Mucosa of descending colon (tissue), 3 donors: ENCODE measurements around the gene MTFMT. TPM values are rescaled to one million over a fixed set of nuclear protein-coding genes. Genes with fewer than 3 reads are reported as not detected.

Source experiments
- ATAC-seq: fragments of 200-7000 bp; cut with Tn5 transposase; one replicate; pipeline ENCODE4 v1.9.1; 2020; ENCODE audit warnings: mild to moderate bottlenecking, moderate library complexity
- DNase-seq, 3 donors: peaks; one replicate each; pipeline ENCODE4 v3.0.0-alpha.2; 2020
- H3K36me3 ChIP-seq: fragments of 200-600 bp; one replicate; pipeline ENCODE4 v1.8.0; 2021; ENCODE audit warnings: low read depth, mild to moderate bottlenecking
- H3K4me1 ChIP-seq: fragments of 200-600 bp; one replicate; pipeline ENCODE4 v1.8.0; 2021; ENCODE audit warnings: low read depth, mild to moderate bottlenecking
- H3K4me3 ChIP-seq: fragments of 200-600 bp; one replicate; pipeline ENCODE4 v1.8.0; 2021; ENCODE audit warnings: mild to moderate bottlenecking
- H3K9me3 ChIP-seq: fragments of 200-600 bp; one replicate; pipeline ENCODE4 v1.8.0; 2021; ENCODE audit warnings: mild to moderate bottlenecking
- CTCF ChIP-seq: fragments of 200-600 bp; IDR thresholded peaks from one replicate; pipeline ENCODE4 v1.8.0; 2022; ENCODE audit warnings: antibody characterized with exemption, mild to moderate bottlenecking
- intact Hi-C, 2 donors: fragments of 100-400 bp; cut with DNase I in 1 of 2; cut with micrococcal nuclease in 1 of 2; formaldehyde crosslinking; loops; one replicate each; pipeline versions ENCODE4 v1.11.0 to v1.11.1; 2022; cut with DNase I, micrococcal nuclease
- total RNA-seq, 3 donors: library from RNA; stranded (reverse); fragmentation: NEBNext Ultra II Directional in 2 of 3; extraction: Animal tissue kit (Norgen Biotek cat#: 25700) in 2 of 3; gene quantifications; one replicate each; pipeline versions ENCODE4 v1.2.1 to v1.2.4, GENCODE V29; 2021 to 2023
- donor health status: DM: no; HTN: no; CAD: no; lungs with moderate emphysema.
- donor health status: DM: no; HTN: no; CAD: no.
- donor health status: DM: no; HTN: yes; CAD: no.

The MTFMT gene
- total RNA-seq, 3 donors from 2014 or later, result 17.5 to 24.0 (median 19.2) TPM

GRCh38 chr15:65058394-65059368 is 29.2 kb upstream of the MTFMT start:
- intact Hi-C loops, result no loop called here

GRCh38 chr15:65057549-65057940 is 28.1 kb upstream of the MTFMT start:
- no peak for TF ChIP-seq CTCF
- ATAC-seq (no peak), DNase-seq (no peak)
- no peak overlapping the region for H3K4me3 ChIP-seq
- peaks cover 18% of the 10 kb centered on the region for H3K4me1 ChIP-seq
- H3K9me3 ChIP-seq, result no peaks in the 10 kb centered on the region
- no peaks in the 10 kb centered on the region for H3K36me3 ChIP-seq
- intact Hi-C loops, result no loop called here

More at GRCh38 chr15:65058394-65059368, 29.2 kb upstream of the MTFMT start:
- H3K9me3 ChIP-seq, result no peaks in the 10 kb centered on the region
- no peak overlapping the region for H3K4me3 ChIP-seq
- DNase-seq (no peak), ATAC-seq (no peak)
- no peaks in the 10 kb centered on the region for H3K36me3 ChIP-seq
- no peak for TF ChIP-seq CTCF
- peaks cover 17% of the 10 kb centered on the region for H3K4me1 ChIP-seq

DNA sequence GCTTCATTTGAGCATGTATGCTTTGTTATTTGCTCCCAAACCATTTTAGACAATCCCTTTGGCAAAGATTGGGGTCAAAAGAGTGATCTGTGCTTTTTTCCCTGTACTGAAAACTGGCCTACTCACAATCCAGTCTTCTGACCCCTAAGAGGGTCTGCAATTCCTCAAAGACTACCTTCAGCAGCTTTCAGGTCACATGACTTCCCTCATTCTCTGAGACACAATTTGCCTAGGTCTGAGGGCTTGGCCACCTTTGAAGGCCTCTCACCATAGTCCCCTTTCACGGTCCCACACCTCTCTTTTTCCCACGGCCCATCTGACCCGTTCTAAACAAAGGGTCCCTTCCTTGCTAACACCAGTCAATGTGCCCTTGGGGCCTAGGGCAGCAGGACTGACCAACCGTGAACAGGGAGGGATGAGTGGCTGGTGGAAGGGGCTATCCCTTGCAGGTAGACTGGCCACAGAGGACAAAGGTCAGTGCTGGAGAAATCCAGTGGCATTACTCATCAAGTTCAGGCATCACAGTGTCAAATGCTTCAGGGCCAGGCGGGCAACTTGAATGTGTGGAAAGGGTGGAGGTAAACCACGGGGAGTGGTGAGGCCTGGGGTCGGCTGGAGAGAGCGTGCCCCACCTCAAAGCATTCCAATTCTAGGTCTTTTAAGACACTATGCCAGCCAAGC is 27.6 kb upstream of the MTFMT start:
- TF ChIP-seq CTCF, result no peak
- DNase-seq (peak in 1 of 3 donors; percentile 35), ATAC-seq (peak; percentile 74)
- Histone ChIP-seq H3K9me3 (no peaks in the 10 kb centered on the region), H3K4me3 (no peak overlapping the region), H3K4me1 (peaks cover 18% of the 10 kb centered on the region), H3K36me3 (no peaks in the 10 kb centered on the region)
- intact Hi-C loops, result no loop called here

- intact Hi-C loops, result no loop called here
- no peak for ATAC-seq
- Histone ChIP-seq H3K4me1 (peaks cover 18% of the 10 kb centered on the region), H3K36me3 (no peaks in the 10 kb centered on the region), H3K9me3 (no peaks in the 10 kb centered on the region), H3K4me3 (no peak overlapping the region)
- no peak for DNase-seq
- TF ChIP-seq CTCF, result no peak
Observed at GRCh38 chr15:65056106-65056505, 26.7 kb upstream of the MTFMT start.

GRCh38 chr15:65055201-65055870 is 25.9 kb upstream of the MTFMT start:
- Histone ChIP-seq H3K36me3 (no peaks in the 10 kb centered on the region), H3K4me3 (no peak overlapping the region), H3K9me3 (no peaks in the 10 kb centered on the region), H3K4me1 (peaks cover 18% of the 10 kb centered on the region)
- ATAC-seq (peak; percentile 79), DNase-seq (peak in 2 of 3 donors; percentile 58 to 71)
- intact Hi-C loops, result no loop called here
- no peak for TF ChIP-seq CTCF
